Aorta (tissue), 5 donors: ENCODE measurements around the gene B4GAT1. TPM values are rescaled to one million over a fixed set of nuclear protein-coding genes. Genes with fewer than 3 reads are reported as not detected.
A peak's percentile ranks its signal among the peaks of the same experiment; 100 is the strongest.
"Not testable (repeated sequence)": the region's sequence is repeated elsewhere in the genome, so short reads cannot be mapped to it uniquely, and the experiment has no call there.

ENCODE experiments used
- ATAC-seq: fragments of 200-7000 bp; cut with Tn5 transposase; one replicate; pipeline ENCODE4 v1.9.1; 2022; ENCODE audit warnings: moderate library complexity; ENCODE audit not compliant: low FRiP score
- DNase-seq, 2 donors: peaks; one replicate each; pipeline ENCODE4 v3.0.0-alpha.2; 2020
- H3K27ac ChIP-seq, 2 donors: one replicate each; pipeline ENCODE4 v1.5.1; 2013; ENCODE audit warnings: low read length in 2 of 2, mild to moderate bottlenecking in 2 of 2, moderate library complexity in 2 of 2, control low read depth in 1 of 2, inconsistent platforms in 1 of 2, low read depth in 1 of 2
- H3K27me3 ChIP-seq, 2 donors: one replicate each; pipeline ENCODE4 v1.6.1; 2013; ENCODE audit warnings: control low read depth in 1 of 2, low read length in 1 of 2, mild to moderate bottlenecking in 1 of 2, moderate library complexity in 1 of 2; ENCODE audit not compliant: insufficient read depth in 2 of 2, control insufficient read depth in 1 of 2
- H3K36me3 ChIP-seq, 2 donors: one replicate each; pipeline ENCODE4 v1.6.1; 2013; ENCODE audit warnings: control low read depth in 1 of 2, low read length in 1 of 2, mild to moderate bottlenecking in 1 of 2; ENCODE audit not compliant: insufficient read depth in 2 of 2, control insufficient read depth in 1 of 2
- H3K4me1 ChIP-seq, 2 donors: one replicate each; pipeline ENCODE4 v1.6.1; 2013; ENCODE audit warnings: low read length in 2 of 2, control low read depth in 1 of 2, mild to moderate bottlenecking in 1 of 2, moderate library complexity in 1 of 2; ENCODE audit not compliant: insufficient read depth in 2 of 2, control insufficient read depth in 1 of 2
- H3K4me3 ChIP-seq, 2 donors: one replicate each; pipeline ENCODE4 v1.5.1; 2013; ENCODE audit warnings: low read length in 2 of 2, control low read depth in 1 of 2, mild to moderate bottlenecking in 1 of 2
- H3K9me3 ChIP-seq: one replicate; pipeline ENCODE4 v1.6.1; 2013; ENCODE audit warnings: mild to moderate bottlenecking, low read length; ENCODE audit not compliant: control insufficient read depth
- WGBS, 2 donors: extraction: QIAGEN DNeasy Blood & Tissue Kit; methylation state at CpG; one replicate each; pipeline ENCODE4 v1.1.7; 2013; 5-methylcytosine and 5-hydroxymethylcytosine counted together
- intact Hi-C, 2 donors: fragments of 100-400 bp; cut with DNase I; formaldehyde crosslinking; loops; one replicate each; pipeline versions ENCODE4 v1.14.2 to v1.15.0; 2022
- polyA plus RNA-seq, 2 donors: library from polyadenylated mRNA; stranded (reverse); fragments of 200-250 nt; gene quantifications; one replicate each; pipeline ENCODE4 v1.2.3, GENCODE V29; 2013
- total RNA-seq, 2 donors: library from RNA; stranded (reverse); fragmentation: NEBNext Ultra II Directional; extraction: Animal tissue kit (Norgen Biotek cat#: 25700); gene quantifications; one replicate each; pipeline ENCODE4 v1.2.1, GENCODE V29; 2021
- donor health status: healthy with polysubstance abuse.
- donor health status: Bipolar disorder and iron deficiency.
- donor health status: DM: no; HTN: no; CAD: no.
- donor health status: DM: no; HTN: no; CAD: no.
- donor health status: DM: yes; HTN: yes; CAD: no.

The B4GAT1 gene
- total and polyA plus RNA-seq, 4 donors, result 7.0 to 18.8 (median 15.0) TPM

DNA sequence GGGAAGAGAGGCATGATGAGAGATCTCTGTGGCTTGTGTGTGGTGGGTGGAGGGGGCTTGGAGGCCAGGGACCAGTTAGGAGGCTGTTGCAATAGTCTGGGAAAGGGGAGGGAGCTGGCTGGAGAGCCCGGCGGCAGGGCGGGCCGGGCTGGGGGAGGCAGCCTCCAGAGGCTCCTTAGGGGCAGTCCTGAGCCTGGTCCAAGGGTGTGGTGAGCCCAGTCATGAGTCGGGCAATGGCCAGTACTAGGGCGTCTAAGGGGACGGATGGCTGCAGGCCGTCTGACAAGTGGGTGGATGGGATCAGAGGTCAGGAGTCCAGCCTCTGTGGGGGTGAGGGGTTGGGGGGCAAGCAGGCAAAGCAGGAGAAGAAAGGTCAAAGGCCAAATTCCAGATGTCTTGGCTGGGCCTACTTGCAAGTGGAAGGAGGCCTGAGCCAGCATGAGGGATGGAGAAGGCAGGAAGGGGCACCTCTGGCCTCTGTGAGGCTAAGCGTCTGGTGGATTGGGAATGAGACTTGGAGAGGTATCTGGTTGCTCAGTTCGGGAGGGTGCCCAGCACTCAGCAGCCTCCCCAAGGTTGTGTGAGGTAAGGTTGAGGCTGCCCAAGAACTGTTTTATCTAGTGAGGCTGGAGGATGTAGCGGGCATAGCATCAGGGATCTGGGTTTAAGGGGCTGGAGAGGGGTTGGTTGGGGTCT lies 24.5 kb downstream of the B4GAT1 start:
- no peaks in the 10 kb centered on the region for H3K36me3 ChIP-seq
- intact Hi-C loops, result no loop called here
- H3K4me3 ChIP-seq, result no peak overlapping the region
- H3K9me3 ChIP-seq, result no peaks in the 10 kb centered on the region
- H3K27me3 ChIP-seq, result no peaks in the 10 kb centered on the region
- peak; percentile 75 for ATAC-seq
- no peaks in the 10 kb centered on the region for H3K4me1 ChIP-seq
- peak in 1 of 2 donors; percentile 80 for DNase-seq
- no peak overlapping the region for H3K27ac ChIP-seq
- WGBS, 2 donors, result 79 to 85% methylated on average over 11 of the region's 11 CpGs

DNA sequence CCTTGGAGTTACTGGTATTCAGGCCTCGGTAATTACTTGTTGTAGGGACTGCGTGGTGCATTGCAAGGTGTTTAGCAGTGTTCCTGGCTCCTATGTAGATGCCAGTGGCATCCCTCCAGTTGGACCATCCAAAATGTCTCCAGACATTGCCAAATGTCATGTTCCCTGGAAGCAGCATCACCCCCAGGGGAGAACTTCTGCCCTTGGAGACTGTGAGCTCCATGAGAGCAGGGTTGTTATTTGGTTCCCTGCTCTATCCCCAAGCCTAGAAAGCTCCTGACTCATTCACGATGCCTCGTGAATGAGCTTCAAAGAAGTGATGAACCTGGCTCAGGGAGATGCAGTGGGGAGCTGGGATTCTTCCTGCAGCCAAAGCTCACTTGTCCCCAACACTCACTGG lies 25.8 kb downstream of the B4GAT1 start:
- Histone ChIP-seq H3K27me3 (no peaks in the 10 kb centered on the region), H3K27ac (no peak overlapping the region), H3K4me3 (no peak overlapping the region), H3K4me1 (no peaks in the 10 kb centered on the region), H3K36me3 (no peaks in the 10 kb centered on the region), H3K9me3 (no peaks in the 10 kb centered on the region)
- DNase-seq (no peak), ATAC-seq (no peak)
- intact Hi-C loops, result no loop called here
- WGBS, 2 donors, result 82 to 88% methylated on average over 4 of the region's 4 CpGs

DNA sequence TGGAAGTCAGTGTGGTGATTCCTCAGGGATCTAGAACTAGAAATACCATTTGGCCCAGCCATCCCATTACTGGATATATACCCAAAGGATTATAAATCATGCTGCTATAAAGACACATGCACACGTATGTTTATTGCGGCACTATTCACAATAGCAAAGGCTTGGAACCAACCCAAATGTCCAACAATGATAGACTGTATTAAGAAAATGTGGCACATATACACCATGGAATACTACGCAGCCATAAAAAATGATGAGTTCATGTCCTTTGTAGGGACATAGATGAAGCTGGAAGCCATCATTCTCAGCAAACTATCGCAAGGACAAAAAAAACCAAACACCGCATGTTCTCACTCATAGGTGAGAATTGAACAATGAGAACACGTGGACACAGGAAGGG lies 26.7 kb downstream of the B4GAT1 start:
- H3K4me3 ChIP-seq, H3K9me3 ChIP-seq, DNase-seq, H3K36me3 ChIP-seq, intact Hi-C loops, H3K4me1 ChIP-seq, ATAC-seq, H3K27ac ChIP-seq, H3K27me3 ChIP-seq: not testable (repeated sequence)
- WGBS, 2 donors, result 93 to 96% methylated on average over 6 of the region's 6 CpGs

DNA sequence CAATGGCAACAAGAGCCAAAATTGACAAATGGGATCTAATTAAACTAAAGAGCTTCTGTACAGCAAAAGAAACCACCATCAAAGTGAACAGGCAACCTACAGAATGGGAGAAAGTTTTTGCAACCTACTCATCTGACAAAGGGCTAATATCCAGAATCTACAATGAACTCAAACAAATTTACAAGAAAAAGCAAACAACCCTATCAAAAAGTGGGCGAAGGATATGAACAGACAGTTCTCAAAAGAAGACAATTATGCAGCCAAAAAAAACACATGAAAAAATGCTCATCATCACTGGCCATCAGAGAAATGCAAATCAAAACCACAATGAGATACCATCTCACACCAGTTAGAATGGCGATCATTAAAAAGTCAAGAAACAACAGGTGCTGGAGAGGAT lies 27.1 kb downstream of the B4GAT1 start:
- H3K27ac ChIP-seq, H3K27me3 ChIP-seq, DNase-seq, H3K36me3 ChIP-seq, H3K4me1 ChIP-seq, intact Hi-C loops, H3K9me3 ChIP-seq, H3K4me3 ChIP-seq, ATAC-seq: not testable (repeated sequence)
- WGBS, 2 donors, result 98 to 100% methylated on average over 1 to 2 of the region's 2 CpGs

DNA sequence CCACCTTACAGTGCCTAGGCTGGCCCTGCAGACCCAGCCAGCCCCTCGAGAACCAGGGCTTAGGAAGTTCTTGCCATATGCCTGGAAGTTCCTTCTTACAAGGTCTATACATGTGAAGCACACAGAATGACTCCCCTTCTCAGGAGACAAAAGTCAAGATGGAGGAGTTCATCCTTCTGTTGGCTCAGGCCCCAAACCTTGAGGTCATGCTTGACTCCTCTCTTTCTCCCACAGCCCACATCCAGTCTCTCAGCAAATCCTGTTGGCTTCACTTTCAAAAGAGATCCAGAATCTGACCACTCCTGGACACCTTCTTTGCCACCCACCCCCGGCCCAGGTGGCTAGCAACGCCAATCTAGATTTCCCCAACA lies 28.8 kb downstream of the B4GAT1 start:
- H3K4me1 ChIP-seq, result no peaks in the 10 kb centered on the region
- no peak for DNase-seq
- 90 to 97% methylated on average over 2 to 3 of the region's 3 CpGs for WGBS, 2 donors

DNA sequence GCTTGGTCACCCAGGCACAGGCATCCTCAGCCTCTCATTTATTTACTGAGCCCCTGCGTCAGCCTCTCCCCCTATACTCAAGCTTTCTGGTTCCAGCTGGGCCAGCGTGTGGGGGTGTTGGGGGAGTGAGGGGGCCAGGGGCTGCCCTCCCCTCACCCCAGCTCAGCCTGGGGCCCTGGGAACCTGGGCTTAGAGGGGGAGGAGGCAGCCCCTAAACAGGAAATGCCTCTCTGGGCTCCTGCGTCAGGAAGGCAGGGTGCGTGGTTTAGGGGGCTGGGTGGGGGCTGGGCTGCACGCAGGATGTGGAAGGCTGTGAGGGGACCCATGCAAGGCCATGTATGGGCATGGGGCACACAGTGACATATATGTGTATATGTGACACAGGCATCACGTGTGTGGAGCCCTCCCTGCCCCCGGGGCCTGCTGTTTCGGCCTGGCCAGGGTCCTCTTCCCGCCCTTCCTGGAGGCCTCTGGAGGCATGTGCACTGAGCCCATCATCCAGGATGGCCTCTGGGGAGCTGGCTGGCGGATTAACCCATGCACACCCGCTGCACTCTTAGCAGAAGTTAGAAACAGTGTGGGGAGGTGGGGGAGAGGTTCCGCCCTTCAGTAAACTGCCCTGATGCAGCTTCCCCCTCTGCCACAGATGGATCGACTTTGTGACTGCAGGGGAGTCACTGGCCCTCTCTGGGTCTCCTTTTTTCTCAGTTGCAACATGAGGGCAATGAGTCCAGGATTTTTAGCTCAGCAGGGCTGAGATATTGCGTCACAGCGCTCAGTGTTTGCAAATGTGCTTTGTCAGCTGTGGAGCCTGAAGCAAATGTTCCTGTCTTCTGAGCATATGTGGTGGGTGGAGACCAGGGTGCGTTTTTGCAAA lies 29.5 kb downstream of the B4GAT1 start:
- no peak overlapping the region for H3K4me3 ChIP-seq

More for the DNA sequence above, 28.8 kb downstream of the B4GAT1 start:
- intact Hi-C loops, result no loop called here
- no peak overlapping the region for H3K27ac ChIP-seq
- ATAC-seq, result no peak
- no peaks in the 10 kb centered on the region for H3K36me3 ChIP-seq
- H3K27me3 ChIP-seq, result no peaks in the 10 kb centered on the region
- no peak overlapping the region for H3K4me3 ChIP-seq
- no peaks in the 10 kb centered on the region for H3K9me3 ChIP-seq

DNA sequence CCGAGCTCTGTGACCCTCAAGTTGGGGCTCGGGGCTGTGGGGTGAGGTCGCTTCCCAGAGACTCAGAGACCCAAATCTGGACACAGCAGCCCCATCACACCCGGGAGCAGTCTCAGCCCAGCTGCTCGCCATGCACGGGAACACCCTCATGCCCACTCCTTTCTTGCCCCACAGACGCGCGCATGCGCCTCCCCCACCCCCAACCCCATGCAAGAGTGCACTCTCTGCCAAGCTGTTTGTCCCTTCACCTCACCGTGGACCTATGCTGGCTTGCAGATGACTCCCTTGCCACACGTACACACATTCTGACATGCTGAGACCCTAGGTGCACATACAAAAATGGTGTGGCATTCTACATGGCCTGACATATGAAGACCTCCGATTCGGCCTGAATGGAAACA lies 30.1 kb downstream of the B4GAT1 start:
- intact Hi-C loops, result no loop called here

More for the DNA sequence above, 29.5 kb downstream of the B4GAT1 start:
- Histone ChIP-seq H3K27me3 (no peaks in the 10 kb centered on the region), H3K4me1 (no peaks in the 10 kb centered on the region), H3K36me3 (no peaks in the 10 kb centered on the region), H3K27ac (no peak overlapping the region), H3K9me3 (no peaks in the 10 kb centered on the region)
- DNase-seq (peak in 1 of 2 donors; percentile 81), ATAC-seq (peak; percentile 50)
- WGBS, 2 donors, result 28% methylated on average over 15 to 16 of the region's 16 CpGs
- intact Hi-C loops, result no loop called here

DNA sequence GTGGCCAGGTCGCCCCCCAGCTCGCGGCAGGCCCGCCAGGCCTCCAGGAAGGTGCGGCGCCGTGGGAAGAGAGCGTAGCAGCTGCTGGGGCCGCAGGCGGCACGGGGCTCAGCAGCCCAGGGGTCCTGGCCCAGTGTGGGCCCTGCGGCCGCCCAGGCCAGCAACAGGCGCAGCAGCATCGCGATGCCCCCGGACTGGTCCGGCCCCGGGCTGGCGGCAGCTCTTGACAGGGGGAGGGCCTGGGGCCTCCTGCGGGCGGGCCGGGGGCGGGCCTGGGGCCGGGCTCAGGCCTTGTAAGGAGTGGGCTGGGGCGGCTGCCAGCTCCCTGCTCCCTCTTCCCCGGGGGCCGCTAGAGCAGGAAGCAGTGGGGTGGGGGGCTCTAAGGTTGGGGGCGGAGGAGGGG lies 30.6 kb downstream of the B4GAT1 start, which contains the start of gene CD248:
Gene CD248, minus strand, starts transcription at position 196 of the 403 bp plus-strand sequence. Its CDS starts 17 bp downstream, at position 179.
- intact Hi-C loops, result no loop called here
- no peaks in the 10 kb centered on the region for H3K36me3 ChIP-seq
- no peak within 1 kb of the TSS for H3K27ac ChIP-seq
- no peaks in the 10 kb centered on the region for H3K27me3 ChIP-seq
- H3K4me1 ChIP-seq, result no peaks in the 10 kb centered on the region
- WGBS, 2 donors, result 4 to 5% methylated on average over 11 to 29 of the region's 29 CpGs
- no peaks in the 10 kb centered on the region for H3K9me3 ChIP-seq
- peak; percentile 85 to 90 for DNase-seq
- peak within 1 kb of the TSS in 1 of 2 donors; percentile 2 for H3K4me3 ChIP-seq
- ATAC-seq, result peak; percentile 62

More for the DNA sequence above, 30.1 kb downstream of the B4GAT1 start:
- WGBS, 2 donors, result 1 to 2% methylated on average over 10 to 14 of the region's 14 CpGs
- ATAC-seq (no peak), DNase-seq (peak in 1 of 2 donors; percentile 68)
- H3K4me3 ChIP-seq, result no peak overlapping the region
- H3K9me3 ChIP-seq, result no peaks in the 10 kb centered on the region
- no peaks in the 10 kb centered on the region for H3K36me3 ChIP-seq
- no peaks in the 10 kb centered on the region for H3K27me3 ChIP-seq
- H3K27ac ChIP-seq, result no peak overlapping the region
- H3K4me1 ChIP-seq, result no peaks in the 10 kb centered on the region
